H54 (cell line): ENCODE measurements around the gene IMPDH1.

ENCODE experiments used
- DNase-seq: peaks from one replicate; pipeline ENCODE4 v3.0.0; 2011; ENCODE audit warnings: low spot score, mixed read lengths; ENCODE audit not compliant: insufficient read length
- FAIRE-seq: peaks from 3 replicates; lab custom pipeline; 2011; peaks lifted over from hg19 to GRCh38; lab: Jason Lieb, UNC
- POLR2A ChIP-seq: IDR thresholded peaks from 2 replicates; pipeline ENCODE4 v1.6.1; 2011; ENCODE audit warnings: low read depth, mild to moderate bottlenecking, low read length

Gene IMPDH1

GRCh38 chr7:128392446-128393327 is 17.1 kb downstream of the IMPDH1 start:
- no peak for TF ChIP-seq POLR2A
- no peak for FAIRE-seq
- DNase-seq = no peak

- TF ChIP-seq POLR2A = no peak
- DNase-seq = no peak
- no peak for FAIRE-seq
These were observed 18.0 kb downstream of the IMPDH1 start for GRCh38 chr7:128391805-128392204.

GRCh38 chr7:128390871-128391565 is 18.8 kb downstream of the IMPDH1 start:
- TF ChIP-seq POLR2A = no peak
- DNase-seq (no peak), FAIRE-seq (no peak)

GRCh38 chr7:128389618-128390329 is 20.0 kb downstream of the IMPDH1 start:
- DNase-seq = no peak
- no peak for FAIRE-seq

GRCh38 chr7:128389085-128389617 is 20.6 kb downstream of the IMPDH1 start:
- no peak for TF ChIP-seq POLR2A
- no peak for FAIRE-seq

More at GRCh38 chr7:128389618-128390329, 20.0 kb downstream of the IMPDH1 start:
- TF ChIP-seq POLR2A = no peak

GRCh38 chr7:128388145-128388485 is 21.7 kb downstream of the IMPDH1 start:
- FAIRE-seq (no peak), DNase-seq (no peak)
- TF ChIP-seq POLR2A = no peak

More at GRCh38 chr7:128389085-128389617, 20.6 kb downstream of the IMPDH1 start:
- DNase-seq = no peak

- FAIRE-seq (no peak), DNase-seq (peak; percentile 88)
- TF ChIP-seq POLR2A = no peak
These were observed 22.3 kb downstream of the IMPDH1 start for GRCh38 chr7:128387216-128388144.

GRCh38 chr7:128385988-128386925 is 23.5 kb downstream of the IMPDH1 start:
- FAIRE-seq (no peak), DNase-seq (no peak)
- TF ChIP-seq POLR2A = no peak

- TF ChIP-seq POLR2A = no peak
- no peak for DNase-seq
- FAIRE-seq = no peak
These were observed 25.1 kb downstream of the IMPDH1 start for GRCh38 chr7:128384726-128385125.

- DNase-seq = peak; percentile 63
- no peak for TF ChIP-seq POLR2A
- no peak for FAIRE-seq
These were observed 26.0 kb downstream of the IMPDH1 start for GRCh38 chr7:128383776-128384175.

- FAIRE-seq (no peak), DNase-seq (no peak)
- TF ChIP-seq POLR2A = no peak
These were observed 28.5 kb downstream of the IMPDH1 start for GRCh38 chr7:128381161-128381821.
